Ishikawa (cell line): ENCODE data around the gene EFNA2.

ENCODE experiments used
- EP300 ChIP-seq: IDR thresholded peaks from 2 replicates; pipeline ENCODE4 v1.6.1; 2012; ENCODE audit warnings: borderline replicate concordance
- RAD21 ChIP-seq: IDR thresholded peaks from 2 replicates; pipeline ENCODE4 v1.6.1; 2012; ENCODE audit warnings: low read depth
- TAF1 ChIP-seq: IDR thresholded peaks from 2 replicates; pipeline ENCODE4 v1.6.1; 2012; ENCODE audit warnings: low read depth, mild to moderate bottlenecking
- TF ChIP-seq, protein P1 (sequence below): IDR thresholded peaks from 2 replicates; pipeline ENCODE4 v1.6.1; 2012

DNA sequence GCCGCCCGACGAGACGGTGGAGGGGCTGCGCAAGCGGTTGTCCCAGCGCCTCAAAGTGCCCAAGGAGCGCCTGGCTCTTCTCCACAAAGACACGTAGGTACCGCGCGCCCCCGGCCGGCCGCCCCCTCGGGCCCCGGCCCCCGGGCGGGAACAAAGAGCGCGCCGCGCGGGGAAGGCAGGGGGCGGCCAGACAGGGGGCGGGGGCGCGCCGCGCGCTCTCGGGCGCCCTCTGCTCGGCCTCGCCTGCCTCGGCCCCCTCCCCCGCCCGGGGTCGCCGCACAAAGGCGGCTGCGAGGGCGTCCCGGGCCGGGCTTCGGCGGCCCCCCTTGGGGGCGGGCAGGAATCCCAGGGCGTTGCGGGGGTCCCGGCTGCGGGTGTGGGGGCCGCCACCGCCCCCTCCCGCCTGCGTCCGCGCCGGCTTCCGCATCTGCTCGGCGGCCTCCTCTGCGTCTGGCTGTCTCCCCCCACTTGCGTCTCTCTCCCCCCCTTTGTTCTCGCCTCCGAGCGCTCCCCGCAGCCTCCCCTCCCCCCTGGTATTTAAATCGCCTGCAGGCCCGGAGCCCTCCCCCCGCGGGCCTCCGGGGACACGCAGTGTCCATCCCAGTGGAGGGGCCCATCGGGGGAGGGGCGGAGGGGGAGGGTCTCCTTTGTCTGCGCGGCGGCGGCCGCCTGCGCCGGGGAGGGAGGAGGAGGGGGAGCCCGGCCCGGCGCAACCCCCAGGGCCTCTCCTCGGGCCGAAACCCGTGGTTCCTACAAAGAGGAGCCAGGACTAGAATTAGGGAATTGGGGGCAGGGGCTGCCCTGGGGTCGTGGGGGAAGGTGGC is 35.0 kb upstream of the EFNA2 start:
- TF ChIP-seq TAF1 (no peak), RAD21 (no peak), EP300 (no peak)
- TF ChIP-seq, protein P1, sequence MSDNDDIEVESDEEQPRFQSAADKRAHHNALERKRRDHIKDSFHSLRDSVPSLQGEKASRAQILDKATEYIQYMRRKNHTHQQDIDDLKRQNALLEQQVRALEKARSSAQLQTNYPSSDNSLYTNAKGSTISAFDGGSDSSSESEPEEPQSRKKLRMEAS = no peak
